MM.1S (cell line): ENCODE data around the gene FAM222B.

Source experiments
- CTCF ChIP-seq: fragments of 300-600 bp; sonication (generic); IDR thresholded peaks from 2 replicates; pipeline ENCODE4 v1.5.1; 2016; ENCODE audit warnings: antibody characterized with exemption, low read length, mixed read lengths
- EZH2phosphoT487 ChIP-seq: fragments of 300-600 bp; sonication (generic); IDR thresholded peaks from 2 replicates; pipeline ENCODE4 v1.6.1; 2018; ENCODE audit warnings: antibody characterized with exemption, low read length

DNA sequence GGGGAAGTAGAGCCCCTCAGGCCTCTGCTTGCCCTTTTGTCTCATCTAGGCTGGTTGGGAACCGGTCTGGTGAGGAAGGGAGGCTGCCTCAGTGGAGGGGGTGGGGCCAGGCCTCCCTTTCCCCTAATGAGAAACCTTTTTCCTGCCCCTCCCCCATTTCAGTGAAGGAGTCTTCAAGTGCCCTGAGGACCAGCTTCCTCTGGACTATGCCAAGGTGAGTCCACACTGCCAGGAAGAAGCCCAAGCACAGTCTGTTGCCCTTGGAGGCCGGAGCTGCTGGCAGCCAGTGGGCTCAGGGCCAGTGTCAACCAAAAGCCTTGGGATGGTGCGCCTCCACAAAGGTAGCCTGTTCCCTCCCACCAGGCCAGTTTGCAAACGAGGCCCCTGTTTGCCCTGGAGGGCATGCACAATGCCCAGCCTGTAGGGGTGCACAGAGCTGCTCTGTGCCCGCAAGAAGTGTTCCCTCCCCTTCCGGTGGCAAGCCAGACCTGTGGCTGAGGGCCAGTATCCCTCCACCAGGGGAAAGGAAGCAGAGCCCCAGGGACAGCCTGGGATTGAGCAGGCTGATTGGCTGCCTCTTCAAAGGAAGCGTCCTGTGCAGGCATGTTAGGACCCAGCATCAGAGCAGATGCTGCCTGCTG, 95.4 kb downstream of the FAM222B start:
- TF ChIP-seq EZH2phosphoT487 (no peak), CTCF (no peak)
